H1 (cell line): Measurements from ENCODE around the gene CACNA1A.

Experiments
- CEBPB ChIP-seq: IDR thresholded peaks from 2 replicates; pipeline ENCODE4 v1.6.1; 2012; ENCODE audit warnings: low read depth, low read length
- CTCF ChIP-seq, 3 experiments: IDR thresholded peaks; 1 replicate in 2 of 3; 2 replicates in 1 of 3; pipeline versions ENCODE4 v1.5.1 to v1.6.1; 2011; ENCODE audit warnings: low read length in 3 of 3, mild to moderate bottlenecking in 3 of 3, inconsistent platforms in 2 of 3, low read depth in 1 of 3, moderate library complexity in 1 of 3; ENCODE audit not compliant: insufficient read depth in 1 of 3; ENCODE audit errors: control extremely low read depth in 1 of 3
- EZH2 ChIP-seq: fragments of 200-600 bp; sonication (generic); IDR thresholded peaks from 2 replicates; pipeline ENCODE4 v1.7.1; 2012; ENCODE audit warnings: low read depth, mild to moderate bottlenecking, moderate library complexity, low read length, inconsistent platforms; ENCODE audit not compliant: severe bottlenecking
- HDAC2 ChIP-seq, 2 experiments: fragments of 300-600 bp in 1 of 2; sonication (generic) in 1 of 2; IDR thresholded peaks; 2 replicates each; pipeline ENCODE4 v1.6.1; 2011 to 2012; ENCODE audit warnings: low read depth in 2 of 2, low read length in 2 of 2, mild to moderate bottlenecking in 2 of 2, moderate library complexity in 2 of 2, borderline replicate concordance in 1 of 2, inconsistent platforms in 1 of 2
- JUN ChIP-seq: IDR thresholded peaks from 2 replicates; pipeline ENCODE4 v1.6.1; 2011; ENCODE audit warnings: low read depth, mild to moderate bottlenecking, improper control_type of control experiment, low read length
- NANOG ChIP-seq: IDR thresholded peaks from 2 replicates; pipeline ENCODE4 v1.6.1; 2011; ENCODE audit warnings: low read length, low read depth, mild to moderate bottlenecking, inconsistent platforms; ENCODE audit not compliant: insufficient read depth, poor library complexity, severe bottlenecking
- POLR2A ChIP-seq, 2 experiments: IDR thresholded peaks; 1 replicate in 1 of 2; 2 replicates in 1 of 2; pipeline ENCODE4 v1.6.1; 2011; ENCODE audit warnings: low read depth in 2 of 2, low read length in 2 of 2, mild to moderate bottlenecking in 2 of 2; ENCODE audit errors: control extremely low read depth in 1 of 2
- RNF2 ChIP-seq: fragments of 200-900, 300-1000 bp; sonication (generic); IDR thresholded peaks from 2 replicates; pipeline ENCODE4 v1.7.1; 2016; ENCODE audit warnings: borderline replicate concordance, low read depth, mild to moderate bottlenecking, antibody characterized with exemption, low read length; ENCODE audit not compliant: poor library complexity, severe bottlenecking; ENCODE audit errors: missing control alignments
- YY1 ChIP-seq: IDR thresholded peaks from 2 replicates; pipeline ENCODE4 v1.6.1; 2011; ENCODE audit warnings: low read depth, mild to moderate bottlenecking, low read length

GRCh38 chr19:13301627-13302334 lies 204.5 kb downstream of the CACNA1A start:
- TF ChIP-seq POLR2A (IDR thresholded peaks at IDR 0.05; ENCODE audit: control extremely low read depth in 1 of 2, low read depth in 2 of 2, low read length in 2 of 2) (no peak), HDAC2 (IDR thresholded peaks at IDR 0.05; ENCODE audit: borderline replicate concordance in 1 of 2, low read depth in 2 of 2, low read length in 2 of 2) (no peak), CTCF (IDR thresholded peaks at IDR 0.05; ENCODE audit: control extremely low read depth in 1 of 3, insufficient read depth in 1 of 3, low read depth in 1 of 3, low read length in 3 of 3) (no peak), EZH2 (no peak), CEBPB (no peak), YY1 (no peak), NANOG (no peak), JUN (no peak), RNF2 (no peak)
